PC-9 (cell line): ENCODE measurements around the gene PLK2.

Experiments used
- EZH2 ChIP-seq: fragments of 200-600 bp; sonication (generic); IDR thresholded peaks from 2 replicates; pipeline ENCODE4 v1.8.0; 2017; ENCODE audit warnings: antibody characterized with exemption, low read depth
- TF ChIP-seq, protein P1 (sequence below): fragments of 200-600 bp; sonication (generic); conservative IDR thresholded peaks from 2 replicates; pipeline ENCODE4 v1.6.1; 2017; ENCODE audit warnings: mixed run types, antibody characterized with exemption, mild to moderate bottlenecking, moderate library complexity

DNA sequence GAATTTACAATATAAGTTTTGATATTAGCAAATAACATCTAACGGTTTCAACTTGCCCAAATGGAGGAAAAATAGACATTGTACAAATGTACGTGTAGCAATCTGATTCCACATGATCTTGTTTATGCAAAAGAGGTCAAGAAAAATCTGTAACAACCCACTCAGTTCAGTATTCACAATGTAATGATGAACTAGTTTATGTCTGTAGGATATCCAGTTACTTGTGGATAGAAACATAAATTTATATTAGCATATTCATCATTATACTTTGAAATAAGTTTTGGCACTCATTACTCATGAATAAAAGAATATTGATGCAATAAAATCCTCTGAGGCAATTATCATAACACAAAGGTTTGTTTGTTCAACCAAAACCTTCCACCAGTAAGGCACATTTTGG is 28.1 kb downstream of the PLK2 start:
- TF ChIP-seq, protein P1, sequence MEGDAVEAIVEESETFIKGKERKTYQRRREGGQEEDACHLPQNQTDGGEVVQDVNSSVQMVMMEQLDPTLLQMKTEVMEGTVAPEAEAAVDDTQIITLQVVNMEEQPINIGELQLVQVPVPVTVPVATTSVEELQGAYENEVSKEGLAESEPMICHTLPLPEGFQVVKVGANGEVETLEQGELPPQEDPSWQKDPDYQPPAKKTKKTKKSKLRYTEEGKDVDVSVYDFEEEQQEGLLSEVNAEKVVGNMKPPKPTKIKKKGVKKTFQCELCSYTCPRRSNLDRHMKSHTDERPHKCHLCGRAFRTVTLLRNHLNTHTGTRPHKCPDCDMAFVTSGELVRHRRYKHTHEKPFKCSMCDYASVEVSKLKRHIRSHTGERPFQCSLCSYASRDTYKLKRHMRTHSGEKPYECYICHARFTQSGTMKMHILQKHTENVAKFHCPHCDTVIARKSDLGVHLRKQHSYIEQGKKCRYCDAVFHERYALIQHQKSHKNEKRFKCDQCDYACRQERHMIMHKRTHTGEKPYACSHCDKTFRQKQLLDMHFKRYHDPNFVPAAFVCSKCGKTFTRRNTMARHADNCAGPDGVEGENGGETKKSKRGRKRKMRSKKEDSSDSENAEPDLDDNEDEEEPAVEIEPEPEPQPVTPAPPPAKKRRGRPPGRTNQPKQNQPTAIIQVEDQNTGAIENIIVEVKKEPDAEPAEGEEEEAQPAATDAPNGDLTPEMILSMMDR, result no peak
- TF ChIP-seq EZH2, result no peak
